ENCODE results near the gene ARHGEF33. TPM values are rescaled to one million over a fixed set of nuclear protein-coding genes. Genes with fewer than 3 reads are reported as not detected.

Gene ARHGEF33
- total RNA-seq, 1 donor from 2014 or later, result 1.1 TPM

GRCh38 chr2:38907743-38908562 is 18.3 kb downstream of the ARHGEF33 start:
- DNase-seq (ENCODE audit: low read depth, low spot score), result no peak
- H3K27me3 Mint-ChIP-seq (ENCODE audit: low read depth), result no peaks in the 10 kb centered on the region
- TF ChIP-seq CTCF (conservative IDR thresholded peaks at IDR 0.05), result no peak
- H3K36me3 Mint-ChIP-seq (ENCODE audit: low read depth), result no peaks in the 10 kb centered on the region
- no peak overlapping the region for H3K27ac Mint-ChIP-seq (ENCODE audit: unreplicated experiment)
- no peaks in the 10 kb centered on the region for H3K9me3 Mint-ChIP-seq
- H3K4me3 Mint-ChIP-seq, result no peak overlapping the region
- no peaks in the 10 kb centered on the region for H3K4me1 Mint-ChIP-seq

DNA sequence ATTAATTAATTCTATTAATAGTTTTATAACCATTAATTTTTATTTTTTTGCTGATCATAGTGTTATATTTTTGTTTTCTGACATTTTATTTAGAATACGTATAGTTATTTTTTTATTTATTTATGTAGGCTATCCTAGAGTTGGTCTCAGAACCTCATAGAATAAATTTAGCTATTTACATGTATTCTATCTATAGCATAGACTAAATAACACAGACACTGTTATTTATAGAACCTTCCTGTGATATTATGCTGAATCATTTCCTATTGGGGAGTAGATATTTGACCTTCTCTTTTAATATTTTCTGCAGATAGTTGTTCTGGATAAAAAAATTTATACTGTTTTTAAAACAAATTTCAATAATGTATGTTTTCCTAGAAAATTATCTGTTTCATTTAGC is 20.2 kb downstream of the ARHGEF33 start:
- Mint-ChIP-seq H3K4me1 (no peaks in the 10 kb centered on the region), H3K4me3 (no peak overlapping the region), H3K27ac (ENCODE audit: unreplicated experiment) (no peak overlapping the region), H3K27me3 (ENCODE audit: low read depth) (no peaks in the 10 kb centered on the region), H3K36me3 (ENCODE audit: low read depth) (no peaks in the 10 kb centered on the region), H3K9me3 (no peaks in the 10 kb centered on the region)
- DNase-seq (ENCODE audit: low read depth, low spot score), result no peak
- TF ChIP-seq CTCF (conservative IDR thresholded peaks at IDR 0.05), result no peak

GRCh38 chr2:38911191-38911590 is 21.5 kb downstream of the ARHGEF33 start:
- TF ChIP-seq CTCF (conservative IDR thresholded peaks at IDR 0.05), result no peak
- no peaks in the 10 kb centered on the region for H3K36me3 Mint-ChIP-seq (ENCODE audit: low read depth)
- no peaks in the 10 kb centered on the region for H3K4me1 Mint-ChIP-seq
- DNase-seq (ENCODE audit: low read depth, low spot score), result no peak
- no peaks in the 10 kb centered on the region for H3K9me3 Mint-ChIP-seq
- no peaks in the 10 kb centered on the region for H3K27me3 Mint-ChIP-seq (ENCODE audit: low read depth)
- no peak overlapping the region for H3K4me3 Mint-ChIP-seq
- no peak overlapping the region for H3K27ac Mint-ChIP-seq (ENCODE audit: unreplicated experiment)

DNA sequence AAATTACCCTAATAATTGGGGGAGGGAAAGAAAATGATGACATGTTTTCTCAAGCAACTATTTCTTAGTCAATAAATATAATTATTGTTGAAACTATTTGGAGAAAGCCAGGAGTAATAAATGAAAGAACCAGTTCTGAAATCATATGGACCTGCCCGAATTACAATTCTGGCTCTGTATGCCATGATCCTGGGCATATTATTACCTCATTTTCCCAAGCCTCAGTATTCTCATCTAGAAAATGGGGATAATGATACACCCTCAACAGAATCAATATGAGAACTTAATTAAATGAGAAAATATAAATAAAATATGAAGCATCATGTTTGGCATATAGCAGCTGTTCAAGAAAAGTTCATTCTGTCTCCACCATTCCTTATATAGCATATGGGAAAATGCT is 22.9 kb downstream of the ARHGEF33 start:
- no peak for DNase-seq (ENCODE audit: low read depth, low spot score)
- Mint-ChIP-seq H3K36me3 (ENCODE audit: low read depth) (no peaks in the 10 kb centered on the region), H3K4me1 (no peaks in the 10 kb centered on the region), H3K4me3 (no peak overlapping the region), H3K9me3 (no peaks in the 10 kb centered on the region), H3K27ac (ENCODE audit: unreplicated experiment) (no peak overlapping the region), H3K27me3 (ENCODE audit: low read depth) (no peaks in the 10 kb centered on the region)
- no peak for TF ChIP-seq CTCF (conservative IDR thresholded peaks at IDR 0.05)

DNA sequence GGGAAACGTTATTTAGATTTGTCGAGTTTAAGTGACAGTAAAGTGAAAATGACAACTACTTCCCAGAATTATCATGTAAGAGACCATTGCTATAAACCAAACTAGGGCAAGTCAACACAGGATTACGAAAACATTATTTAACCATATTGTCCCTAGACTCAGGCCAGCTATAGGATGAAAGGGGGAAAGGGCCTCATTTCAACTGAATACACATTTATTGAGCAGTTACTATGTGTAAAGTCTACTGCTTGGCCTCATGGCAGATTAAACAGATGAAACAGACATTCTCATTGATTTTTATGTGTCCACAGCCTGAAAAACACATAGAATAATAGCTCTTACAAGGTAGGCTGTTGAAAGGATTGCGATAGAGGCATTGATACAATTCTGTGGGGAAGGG is 32.7 kb downstream of the ARHGEF33 start:
- Mint-ChIP-seq H3K27me3 (ENCODE audit: low read depth) (no peaks in the 10 kb centered on the region), H3K4me3 (no peak overlapping the region), H3K4me1 (no peaks in the 10 kb centered on the region), H3K9me3 (no peaks in the 10 kb centered on the region), H3K36me3 (ENCODE audit: low read depth) (no peaks in the 10 kb centered on the region), H3K27ac (ENCODE audit: unreplicated experiment) (no peak overlapping the region)
- DNase-seq (ENCODE audit: low read depth, low spot score), result no peak
- no peak for TF ChIP-seq CTCF (conservative IDR thresholded peaks at IDR 0.05)

All from neural crest cell (in vitro differentiated cells).